GM10847 (cell line): ENCODE results near the gene LRRC32.

ENCODE experiments used
- POLR2A ChIP-seq: IDR thresholded peaks from 2 replicates; pipeline ENCODE4 v1.6.1; 2011; ENCODE audit not compliant: insufficient read length; ENCODE audit errors: extremely low read depth

LRRC32 gene

GRCh38 chr11:76665921-76666351 is 4.6 kb downstream of the LRRC32 start:
- TF ChIP-seq POLR2A, result no peak

GRCh38 chr11:76665172-76665571 is 5.4 kb downstream of the LRRC32 start:
- no peak for TF ChIP-seq POLR2A

DNA sequence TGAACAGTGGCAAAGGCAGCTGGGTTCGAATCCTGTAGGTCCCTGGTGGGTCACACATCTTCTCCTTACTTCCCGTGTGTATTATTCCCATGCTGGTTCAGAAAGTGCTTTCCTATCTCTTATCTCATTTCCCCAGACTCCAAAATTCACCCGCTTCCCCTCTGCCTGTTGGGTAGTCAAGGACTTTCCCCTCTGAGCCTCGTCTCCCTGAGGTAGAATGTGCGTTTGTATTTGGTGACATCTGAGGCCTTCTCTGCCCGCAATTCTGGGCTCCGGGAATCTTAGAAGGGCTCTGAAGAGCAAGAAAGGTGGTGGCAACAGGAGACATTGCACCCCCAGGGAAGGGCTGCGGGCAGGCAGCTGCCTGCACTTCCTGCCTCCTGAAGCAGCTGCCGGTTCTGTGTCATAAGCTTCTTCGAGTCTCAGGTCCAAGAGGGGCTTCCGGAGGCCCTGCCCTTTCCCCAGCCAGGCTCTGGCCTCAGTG is 5.9 kb downstream of the LRRC32 start:
- TF ChIP-seq POLR2A, result no peak

- no peak for TF ChIP-seq POLR2A
These were observed 6.6 kb downstream of the LRRC32 start for GRCh38 chr11:76663912-76664440.

GRCh38 chr11:76663486-76663810 is 7.1 kb downstream of the LRRC32 start:
- TF ChIP-seq POLR2A, result no peak

DNA sequence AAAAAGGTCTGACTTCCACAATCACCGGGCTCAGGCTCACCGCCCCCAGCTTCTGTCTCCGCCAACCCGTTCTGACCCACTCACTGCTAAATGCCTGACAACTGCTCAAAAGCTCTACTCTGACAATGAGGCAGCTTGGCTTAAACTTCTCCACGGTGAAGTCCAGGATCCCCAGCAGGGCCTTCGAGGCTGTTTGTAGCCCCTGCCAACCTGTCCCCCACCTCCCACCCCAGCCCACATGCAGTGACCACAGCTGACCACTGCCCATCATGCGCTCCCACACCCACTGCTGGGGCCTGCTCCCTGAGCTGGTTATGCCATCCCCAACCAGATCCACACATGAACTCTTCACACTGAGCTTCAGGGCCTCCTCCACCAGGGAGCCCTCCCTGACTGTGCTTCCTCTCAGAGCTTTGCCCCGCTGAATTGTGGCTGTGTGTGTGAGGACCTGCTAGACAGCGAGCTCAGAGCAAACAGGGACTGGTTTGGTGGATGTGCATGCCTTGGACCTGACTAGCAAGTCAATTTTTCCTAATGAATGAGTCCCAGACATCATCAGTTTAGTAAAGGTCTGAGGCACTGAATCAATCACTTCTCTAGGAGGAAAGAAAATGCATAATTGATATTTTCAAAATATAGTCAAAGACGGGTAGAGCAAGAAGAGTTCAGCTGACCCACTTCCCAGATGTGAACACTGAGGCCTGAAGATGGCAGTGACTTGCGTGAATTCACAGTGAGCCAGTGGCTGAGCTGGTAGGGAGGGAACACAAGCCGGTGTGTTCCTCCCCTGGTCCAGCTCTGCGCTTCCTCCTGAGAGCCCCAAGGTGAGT is 7.7 kb downstream of the LRRC32 start:
- TF ChIP-seq POLR2A, result no peak

DNA sequence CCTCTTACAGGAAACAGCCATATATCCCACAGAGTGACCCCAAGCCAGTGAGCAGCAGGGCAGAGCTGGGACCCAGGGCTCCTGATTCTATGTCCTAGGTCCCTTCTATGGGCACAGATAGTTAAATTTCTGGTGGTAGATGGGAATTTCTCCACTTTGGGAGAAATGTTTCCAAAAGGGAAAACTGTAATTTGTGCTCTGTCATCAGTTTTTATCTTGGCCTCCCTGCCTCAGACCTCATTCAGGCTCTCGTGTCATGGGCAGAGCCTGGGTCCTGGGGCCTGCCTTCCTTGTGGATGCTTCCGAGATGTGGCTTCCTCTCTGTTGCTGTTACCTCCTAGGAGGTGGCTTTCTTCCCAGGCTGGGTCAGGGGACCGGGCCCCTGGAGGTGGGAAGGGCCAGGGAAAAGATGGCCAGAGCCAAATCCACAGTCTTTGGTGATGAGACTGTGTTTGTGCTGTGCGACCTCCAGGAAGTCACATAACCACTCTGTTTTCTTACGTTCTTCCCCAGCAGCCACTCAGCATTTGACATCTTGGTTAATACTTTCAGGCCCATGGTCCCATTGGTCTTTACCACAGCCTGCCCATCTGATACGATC is 8.6 kb downstream of the LRRC32 start:
- TF ChIP-seq POLR2A, result no peak

DNA sequence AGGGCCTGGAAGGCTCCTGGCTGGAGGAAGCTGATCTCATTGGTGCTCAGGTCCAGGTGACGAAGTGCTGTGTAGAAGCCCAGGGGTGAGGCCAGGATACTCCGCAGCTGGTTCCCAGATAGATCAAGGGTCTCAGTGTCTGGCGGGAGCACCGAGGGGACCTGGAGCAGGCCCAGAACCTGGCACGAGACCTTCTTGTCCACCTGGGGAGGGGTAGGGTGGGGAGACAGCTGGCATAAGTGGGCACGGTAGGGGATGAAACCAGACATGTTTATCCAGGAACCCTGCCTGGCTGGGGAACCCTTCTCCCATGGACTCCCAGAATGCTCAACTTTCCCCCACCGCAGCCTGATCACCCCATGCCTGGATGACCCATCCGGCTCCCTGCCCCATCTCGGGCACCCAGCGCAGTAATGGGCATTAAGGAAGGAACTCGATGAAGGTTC is 9.2 kb downstream of the LRRC32 start:
- TF ChIP-seq POLR2A, result no peak

GRCh38 chr11:76660533-76661305 is 9.8 kb downstream of the LRRC32 start:
- no peak for TF ChIP-seq POLR2A

DNA sequence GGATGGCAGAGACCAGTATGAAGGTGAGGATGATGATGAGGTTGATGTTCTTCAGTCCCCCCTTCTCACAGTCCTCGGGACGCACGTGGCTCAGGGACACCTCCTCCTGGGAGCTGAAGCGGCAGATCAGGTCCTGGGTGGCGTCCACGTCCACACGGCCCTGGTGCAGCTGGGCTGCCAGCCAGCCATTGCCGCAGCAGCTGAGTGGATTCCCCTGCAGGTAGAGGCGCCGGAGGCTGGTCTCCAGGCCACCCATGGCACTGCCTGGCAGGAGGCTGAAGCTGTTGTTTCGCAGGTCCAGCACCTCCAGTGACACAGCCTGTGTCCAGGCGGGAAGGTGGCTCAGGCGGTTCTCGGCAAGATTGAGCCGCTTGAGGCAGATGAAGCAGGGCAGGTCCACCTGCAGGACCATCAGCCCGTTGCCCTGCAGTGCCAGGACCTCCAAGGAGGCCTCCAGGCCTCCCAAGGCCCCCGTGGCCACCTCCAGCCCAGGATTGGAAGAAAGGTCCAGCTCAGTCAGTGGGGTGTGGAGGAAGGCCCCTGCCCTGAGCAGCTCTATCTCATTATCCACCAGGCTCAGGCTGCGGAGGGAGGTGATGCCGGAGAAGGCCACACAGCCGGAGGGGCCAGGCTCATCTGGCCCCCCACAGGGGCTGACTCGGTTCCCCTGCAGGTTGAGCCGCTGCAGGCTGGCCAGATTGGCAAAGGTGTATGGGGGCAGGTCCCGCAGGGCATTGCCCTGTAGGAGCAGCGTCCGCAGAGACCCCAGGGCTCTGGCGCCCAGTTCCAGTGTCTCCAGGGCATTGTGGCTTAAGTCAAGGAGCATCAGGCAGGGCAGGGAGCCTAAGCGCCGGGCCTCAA is 10.6 kb downstream of the LRRC32 start:
- TF ChIP-seq POLR2A, result no peak

GRCh38 chr11:76658651-76659650 is 11.6 kb downstream of the LRRC32 start:
- no peak for TF ChIP-seq POLR2A

GRCh38 chr11:76658231-76658630 is 12.3 kb downstream of the LRRC32 start:
- TF ChIP-seq POLR2A, result no peak
